ENCODE measurements around the gene SLC25A21.
"Not testable (repeated sequence)": the region's sequence is repeated elsewhere in the genome, so short reads cannot be mapped to it uniquely, and the experiment has no call there.

SLC25A21 gene

GRCh38 chr14:37198907-37199306 is 26.5 kb upstream of the SLC25A21 start:
- H3K9ac ChIP-seq (ENCODE audit: low read length), result peak overlapping the region; percentile 94
- no peaks in the 10 kb centered on the region for H3K27me3 ChIP-seq (ENCODE audit: control insufficient read depth in 1 of 2, insufficient read depth in 2 of 2, low read length in 2 of 2)
- no peaks in the 10 kb centered on the region for H3K36me3 ChIP-seq (ENCODE audit: insufficient read depth, low read length)
- H3K4me1 ChIP-seq (ENCODE audit: insufficient read depth, low read length), result peaks cover 9% of the 10 kb centered on the region
- H3K27ac ChIP-seq (ENCODE audit: low read depth, low read length), result no peak overlapping the region
- H3K9me3 ChIP-seq (ENCODE audit: low read length), result no peaks in the 10 kb centered on the region
- H3K4me3 ChIP-seq (ENCODE audit: low read depth in 1 of 2, low read length in 2 of 2), result peak overlapping the region; percentile 55 to 84

- Histone ChIP-seq H3K9me3 (ENCODE audit: low read length) (no peaks in the 10 kb centered on the region), H3K4me1 (ENCODE audit: insufficient read depth, low read length) (peaks cover 9% of the 10 kb centered on the region), H3K27ac (ENCODE audit: low read depth, low read length) (peak overlapping the region; percentile 86), H3K27me3 (ENCODE audit: control insufficient read depth in 1 of 2, insufficient read depth in 2 of 2, low read length in 2 of 2) (no peaks in the 10 kb centered on the region), H3K4me3 (ENCODE audit: low read depth in 1 of 2, low read length in 2 of 2) (peak overlapping the region; percentile 55 to 84), H3K9ac (ENCODE audit: low read length) (peak overlapping the region; percentile 94), H3K36me3 (ENCODE audit: insufficient read depth, low read length) (no peaks in the 10 kb centered on the region)
These were observed 25.8 kb upstream of the SLC25A21 start for GRCh38 chr14:37198273-37198598.

GRCh38 chr14:37197421-37198272 is 25.2 kb upstream of the SLC25A21 start, which contains the start of gene MIPOL1:
Gene MIPOL1, plus strand, starts transcription at chr14:37197937. Its CDS starts 49,952 bp downstream, at chr14:37247889.
- Histone ChIP-seq H3K9me3 (ENCODE audit: low read length) (no peaks in the 10 kb centered on the region), H3K4me3 (ENCODE audit: low read depth in 1 of 2, low read length in 2 of 2) (peak within 1 kb of the TSS; percentile 55 to 84), H3K27me3 (ENCODE audit: control insufficient read depth in 1 of 2, insufficient read depth in 2 of 2, low read length in 2 of 2) (no peaks in the 10 kb centered on the region), H3K27ac (ENCODE audit: low read depth, low read length) (peak within 1 kb of the TSS; percentile 86), H3K36me3 (ENCODE audit: insufficient read depth, low read length) (no peaks in the 10 kb centered on the region), H3K9ac (ENCODE audit: low read length) (peak within 1 kb of the TSS; percentile 94), H3K4me1 (ENCODE audit: insufficient read depth, low read length) (peaks cover 9% of the 10 kb centered on the region)

- Histone ChIP-seq H3K9ac (ENCODE audit: low read length) (peak overlapping the region; percentile 94), H3K4me3 (ENCODE audit: low read depth in 1 of 2, low read length in 2 of 2) (peak overlapping the region in 1 of 2 donors; percentile 55), H3K36me3 (ENCODE audit: insufficient read depth, low read length) (no peaks in the 10 kb centered on the region), H3K4me1 (ENCODE audit: insufficient read depth, low read length) (peaks cover 9% of the 10 kb centered on the region), H3K9me3 (ENCODE audit: low read length) (no peaks in the 10 kb centered on the region), H3K27me3 (ENCODE audit: control insufficient read depth in 1 of 2, insufficient read depth in 2 of 2, low read length in 2 of 2) (no peaks in the 10 kb centered on the region), H3K27ac (ENCODE audit: low read depth, low read length) (peak overlapping the region; percentile 86)
These were observed 24.4 kb upstream of the SLC25A21 start for GRCh38 chr14:37196604-37197420.

GRCh38 chr14:37195327-37195726 is 22.9 kb upstream of the SLC25A21 start:
- H3K4me3 ChIP-seq (ENCODE audit: low read depth in 1 of 2, low read length in 2 of 2), result no peak overlapping the region
- H3K9me3 ChIP-seq (ENCODE audit: low read length), result no peaks in the 10 kb centered on the region
- no peaks in the 10 kb centered on the region for H3K36me3 ChIP-seq (ENCODE audit: insufficient read depth, low read length)
- no peak overlapping the region for H3K27ac ChIP-seq (ENCODE audit: low read depth, low read length)
- peaks cover 9% of the 10 kb centered on the region for H3K4me1 ChIP-seq (ENCODE audit: insufficient read depth, low read length)
- H3K27me3 ChIP-seq (ENCODE audit: control insufficient read depth in 1 of 2, insufficient read depth in 2 of 2, low read length in 2 of 2), result no peaks in the 10 kb centered on the region
- no peak overlapping the region for H3K9ac ChIP-seq (ENCODE audit: low read length)

- no peak overlapping the region for H3K9ac ChIP-seq (ENCODE audit: low read length)
- peaks cover 9% of the 10 kb centered on the region for H3K4me1 ChIP-seq (ENCODE audit: insufficient read depth, low read length)
- H3K4me3 ChIP-seq (ENCODE audit: low read depth in 1 of 2, low read length in 2 of 2), result no peak overlapping the region
- H3K27me3 ChIP-seq (ENCODE audit: control insufficient read depth in 1 of 2, insufficient read depth in 2 of 2, low read length in 2 of 2), result no peaks in the 10 kb centered on the region
- no peak overlapping the region for H3K27ac ChIP-seq (ENCODE audit: low read depth, low read length)
- no peaks in the 10 kb centered on the region for H3K36me3 ChIP-seq (ENCODE audit: insufficient read depth, low read length)
- H3K9me3 ChIP-seq (ENCODE audit: low read length), result no peaks in the 10 kb centered on the region
These were observed 22.3 kb upstream of the SLC25A21 start for GRCh38 chr14:37194698-37195097.

- H3K36me3 ChIP-seq (ENCODE audit: insufficient read depth, low read length); H3K27me3 ChIP-seq (ENCODE audit: control insufficient read depth in 1 of 2, insufficient read depth in 2 of 2, low read length in 2 of 2); H3K9ac ChIP-seq (ENCODE audit: low read length); H3K4me3 ChIP-seq (ENCODE audit: low read depth in 1 of 2, low read length in 2 of 2); H3K27ac ChIP-seq (ENCODE audit: low read depth, low read length); H3K9me3 ChIP-seq (ENCODE audit: low read length); H3K4me1 ChIP-seq (ENCODE audit: insufficient read depth, low read length): not testable (repeated sequence)
These were observed 17.3 kb upstream of the SLC25A21 start for GRCh38 chr14:37189733-37190132.

- not testable (repeated sequence) for H3K9ac ChIP-seq (ENCODE audit: low read length); H3K27me3 ChIP-seq (ENCODE audit: control insufficient read depth in 1 of 2, insufficient read depth in 2 of 2, low read length in 2 of 2); H3K4me1 ChIP-seq (ENCODE audit: insufficient read depth, low read length); H3K27ac ChIP-seq (ENCODE audit: low read depth, low read length); H3K36me3 ChIP-seq (ENCODE audit: insufficient read depth, low read length); H3K4me3 ChIP-seq (ENCODE audit: low read depth in 1 of 2, low read length in 2 of 2); H3K9me3 ChIP-seq (ENCODE audit: low read length)
These were observed 15.6 kb upstream of the SLC25A21 start for GRCh38 chr14:37187840-37188577.

- Histone ChIP-seq H3K36me3 (ENCODE audit: insufficient read depth, low read length) (no peaks in the 10 kb centered on the region), H3K27ac (ENCODE audit: low read depth, low read length) (no peak overlapping the region), H3K9ac (ENCODE audit: low read length) (no peak overlapping the region), H3K4me3 (ENCODE audit: low read depth in 1 of 2, low read length in 2 of 2) (no peak overlapping the region), H3K27me3 (ENCODE audit: control insufficient read depth in 1 of 2, insufficient read depth in 2 of 2, low read length in 2 of 2) (no peaks in the 10 kb centered on the region), H3K9me3 (ENCODE audit: low read length) (no peaks in the 10 kb centered on the region), H3K4me1 (ENCODE audit: insufficient read depth, low read length) (no peaks in the 10 kb centered on the region)
These were observed 14.9 kb upstream of the SLC25A21 start for GRCh38 chr14:37187294-37187693.

GRCh38 chr14:37186865-37187264 is 14.5 kb upstream of the SLC25A21 start:
- H3K27me3 ChIP-seq (ENCODE audit: control insufficient read depth in 1 of 2, insufficient read depth in 2 of 2, low read length in 2 of 2), result no peaks in the 10 kb centered on the region
- H3K9ac ChIP-seq (ENCODE audit: low read length), result no peak overlapping the region
- H3K36me3 ChIP-seq (ENCODE audit: insufficient read depth, low read length), result no peaks in the 10 kb centered on the region
- H3K4me1 ChIP-seq (ENCODE audit: insufficient read depth, low read length), result no peaks in the 10 kb centered on the region
- no peak overlapping the region for H3K4me3 ChIP-seq (ENCODE audit: low read depth in 1 of 2, low read length in 2 of 2)
- H3K9me3 ChIP-seq (ENCODE audit: low read length), result no peaks in the 10 kb centered on the region
- H3K27ac ChIP-seq (ENCODE audit: low read depth, low read length), result no peak overlapping the region

- no peaks in the 10 kb centered on the region for H3K27me3 ChIP-seq (ENCODE audit: control insufficient read depth in 1 of 2, insufficient read depth in 2 of 2, low read length in 2 of 2)
These were observed 13.3 kb upstream of the SLC25A21 start for GRCh38 chr14:37185670-37186069.

More at GRCh38 chr14:37185670-37186069, 13.3 kb upstream of the SLC25A21 start:
- Histone ChIP-seq H3K9me3 (ENCODE audit: low read length) (no peaks in the 10 kb centered on the region), H3K36me3 (ENCODE audit: insufficient read depth, low read length) (no peaks in the 10 kb centered on the region), H3K4me3 (ENCODE audit: low read depth in 1 of 2, low read length in 2 of 2) (no peak overlapping the region), H3K9ac (ENCODE audit: low read length) (no peak overlapping the region), H3K4me1 (ENCODE audit: insufficient read depth, low read length) (no peaks in the 10 kb centered on the region), H3K27ac (ENCODE audit: low read depth, low read length) (no peak overlapping the region)
